GM18873 (cell line): ENCODE results near the gene MYRIP.
"Not testable (repeated sequence)": the region's sequence is repeated elsewhere in the genome, so short reads cannot be mapped to it uniquely, and the experiment has no call there.

Source experiments
- ATAC-seq: cut with Tn5 transposase; IDR thresholded peaks from one replicate; pipeline ENCODE4 v1.9.1; 2021; ENCODE audit warnings: mild to moderate bottlenecking, moderate library complexity, moderate number of reproducible peaks; ENCODE audit not compliant: unreplicated experiment, low FRiP score

MYRIP gene

GRCh38 chr3:39805650-39806049, 3.8 kb upstream of the MYRIP start:
- no peak for ATAC-seq

GRCh38 chr3:39806820-39807219, 2.6 kb upstream of the MYRIP start:
- no peak for ATAC-seq

DNA sequence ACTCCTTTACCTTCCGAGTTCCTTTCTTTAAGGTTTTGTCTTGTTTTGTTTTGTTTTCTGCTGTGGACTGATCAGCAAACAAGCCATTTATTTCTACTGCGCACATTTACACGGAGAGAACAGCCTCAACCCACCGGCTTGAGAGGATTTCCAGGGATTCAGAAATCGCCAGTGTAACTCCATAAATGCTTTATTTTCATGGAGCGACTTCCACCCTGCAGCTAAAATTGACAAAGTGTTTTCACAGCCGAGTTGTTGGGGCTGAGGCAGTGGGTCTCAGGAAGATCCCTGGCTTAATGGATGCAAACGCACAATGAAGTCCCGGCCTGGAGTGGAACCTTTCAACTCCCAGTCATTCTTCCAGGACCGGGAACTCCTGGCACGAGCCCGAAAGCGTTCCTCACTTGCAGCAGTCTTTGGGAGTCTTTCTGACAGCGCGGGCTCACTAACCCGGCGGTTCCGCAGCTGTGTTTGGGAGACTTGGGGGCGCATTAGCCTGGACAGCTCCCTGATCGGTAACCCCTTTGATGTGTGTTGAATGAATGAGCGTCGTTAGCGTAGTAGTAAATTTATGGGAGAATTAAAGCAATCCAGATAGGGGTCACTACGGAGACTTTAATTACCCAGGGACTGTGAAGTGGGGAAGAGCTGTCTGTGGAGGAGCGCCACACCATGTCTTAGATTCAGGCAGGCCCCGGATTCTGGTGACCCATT, 785 bp upstream of the MYRIP start:
- no peak for ATAC-seq

DNA sequence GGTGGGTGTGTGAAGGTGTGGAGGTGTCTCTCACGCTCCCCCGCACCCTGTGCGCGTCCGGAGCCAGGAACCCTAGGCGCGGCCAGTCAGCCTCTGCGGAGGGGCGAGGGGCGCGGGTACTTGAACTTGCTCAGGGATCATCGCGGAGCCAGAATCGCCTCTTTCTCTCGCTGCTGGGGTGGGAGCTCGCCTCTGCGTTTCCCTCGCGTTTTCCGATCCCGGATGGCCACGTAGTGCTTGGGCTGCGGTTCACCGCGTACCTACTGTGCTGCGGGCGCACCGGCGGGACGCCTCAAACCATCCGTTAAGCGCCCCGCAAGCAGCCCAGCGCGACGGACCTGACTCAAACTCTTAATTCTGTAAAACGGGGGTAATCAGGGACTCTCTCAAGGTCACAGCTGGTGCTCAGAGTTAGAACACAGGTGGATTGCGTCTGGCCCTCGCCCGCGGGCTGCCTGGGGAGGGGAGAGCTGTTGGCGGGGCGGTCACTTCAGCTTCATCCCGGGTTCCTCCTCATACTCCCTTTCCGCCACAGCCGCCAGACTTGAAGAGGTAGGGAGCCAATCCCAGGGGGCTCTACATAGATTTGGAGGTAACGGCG, 686 bp downstream of the MYRIP start:
- ATAC-seq = no peak

DNA sequence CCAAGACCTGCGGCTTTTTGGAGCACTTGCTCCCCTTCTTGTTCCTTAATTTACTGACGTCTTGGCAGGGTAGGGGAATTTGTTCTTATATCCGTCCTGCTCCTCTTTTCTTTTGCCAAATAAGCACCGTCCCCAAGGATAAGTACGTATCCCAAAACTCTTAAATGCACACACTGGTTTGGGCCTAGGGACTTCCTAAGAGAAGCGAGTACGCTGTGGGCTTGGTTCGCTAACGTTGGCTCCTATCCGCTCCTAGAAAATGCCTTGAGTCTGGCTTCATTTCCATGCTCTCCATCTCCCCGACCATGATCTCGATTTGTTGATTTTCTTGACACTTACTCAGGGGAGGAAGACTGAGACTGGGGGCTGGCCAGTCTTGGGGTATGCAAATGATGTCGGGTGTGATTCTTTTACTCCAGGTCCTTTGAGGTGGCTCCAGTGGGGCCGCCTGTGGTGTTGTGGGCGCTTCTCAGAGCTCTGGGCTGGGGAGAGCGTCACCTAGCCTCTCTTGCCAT, 1.3 kb downstream of the MYRIP start:
- no peak for ATAC-seq

GRCh38 chr3:39811561-39811960, 2.2 kb downstream of the MYRIP start:
- ATAC-seq = no peak

GRCh38 chr3:39812537-39812936, 3.1 kb downstream of the MYRIP start:
- no peak for ATAC-seq

DNA sequence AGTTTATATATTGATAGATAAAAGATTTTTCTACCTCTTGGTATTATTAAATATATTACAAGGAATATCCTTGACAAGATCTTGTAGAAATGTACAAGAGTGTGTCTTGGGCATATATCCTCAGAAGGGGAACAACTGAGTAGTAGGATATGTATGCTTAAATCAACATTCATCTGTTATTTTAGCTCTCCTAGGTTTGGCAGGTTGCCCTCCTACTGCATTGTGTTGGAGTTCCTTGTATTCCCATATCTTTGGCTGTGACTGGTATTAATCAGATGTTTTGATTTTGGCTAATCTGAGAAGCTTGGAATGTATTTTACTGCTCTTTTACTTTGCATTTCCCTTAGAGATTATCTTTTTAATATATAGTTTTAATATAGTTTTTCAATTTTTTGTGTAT, 4.6 kb downstream of the MYRIP start:
- ATAC-seq = no peak

- ATAC-seq = no peak
Observed at GRCh38 chr3:39819899-39820298, 10.5 kb downstream of the MYRIP start.

DNA sequence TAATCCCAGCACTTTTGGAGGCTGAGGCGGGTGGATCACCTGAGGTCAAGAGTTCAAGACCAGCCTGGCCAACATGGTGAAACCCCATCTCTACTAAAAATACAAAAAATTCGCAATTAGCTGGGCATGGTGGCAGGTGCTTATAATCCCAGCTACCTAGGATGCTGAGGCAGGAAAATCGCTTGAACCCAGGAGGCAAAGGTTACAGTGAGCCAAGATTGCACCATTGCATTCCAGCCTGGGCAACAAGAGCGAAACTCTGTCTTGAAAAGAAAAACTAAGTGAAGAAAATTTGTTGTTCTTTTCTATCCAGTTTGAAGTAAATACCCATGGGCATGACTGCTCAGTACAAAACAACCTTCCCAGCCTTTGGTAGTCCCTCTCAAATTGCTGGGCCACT, 24.4 kb downstream of the MYRIP start:
- not testable (repeated sequence) for ATAC-seq

DNA sequence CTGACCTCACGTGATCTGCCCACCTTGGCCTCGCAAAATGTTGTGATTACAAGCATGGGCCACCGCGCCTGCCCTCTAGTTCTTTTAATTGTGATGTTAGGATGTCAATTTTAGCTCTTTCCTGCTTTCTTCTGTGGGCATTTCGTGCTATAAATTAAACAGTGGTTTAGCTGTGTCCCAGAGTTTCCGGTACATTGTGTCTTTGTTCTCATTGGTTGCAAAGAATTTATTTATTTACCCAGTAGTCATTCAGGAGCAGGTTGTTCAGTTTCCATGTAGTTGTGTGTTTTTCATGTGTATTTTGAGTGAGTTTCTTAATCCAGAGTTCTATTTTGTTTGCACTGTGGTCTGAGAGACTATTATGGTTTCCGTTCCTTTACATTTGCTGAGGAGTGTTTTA, 30.1 kb downstream of the MYRIP start:
- ATAC-seq = no peak

GRCh38 chr3:39843440-39843839, 34.0 kb downstream of the MYRIP start:
- ATAC-seq = no peak

DNA sequence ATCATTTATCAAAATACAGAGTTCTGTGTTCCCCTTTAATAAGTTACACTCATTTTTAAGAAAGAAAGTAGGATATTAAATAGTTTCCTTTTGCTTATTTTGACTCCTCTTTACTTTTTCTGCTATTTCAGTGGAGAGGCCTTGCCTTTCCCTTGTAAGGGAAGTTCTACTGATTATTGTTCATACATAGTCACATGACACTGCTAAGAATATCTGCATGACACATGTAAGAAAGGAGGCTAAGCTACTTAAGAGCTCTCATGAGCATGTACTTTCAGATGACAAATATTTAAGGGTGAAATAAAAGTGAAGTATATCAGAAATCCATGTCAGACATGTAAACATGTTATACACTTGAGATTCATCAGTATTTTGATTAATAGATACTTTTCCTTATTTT, 39.0 kb downstream of the MYRIP start:
- ATAC-seq = no peak

GRCh38 chr3:39849992-39850715, 40.7 kb downstream of the MYRIP start:
- no peak for ATAC-seq

- no peak for ATAC-seq
Observed at GRCh38 chr3:39850716-39851032, 41.3 kb downstream of the MYRIP start.

DNA sequence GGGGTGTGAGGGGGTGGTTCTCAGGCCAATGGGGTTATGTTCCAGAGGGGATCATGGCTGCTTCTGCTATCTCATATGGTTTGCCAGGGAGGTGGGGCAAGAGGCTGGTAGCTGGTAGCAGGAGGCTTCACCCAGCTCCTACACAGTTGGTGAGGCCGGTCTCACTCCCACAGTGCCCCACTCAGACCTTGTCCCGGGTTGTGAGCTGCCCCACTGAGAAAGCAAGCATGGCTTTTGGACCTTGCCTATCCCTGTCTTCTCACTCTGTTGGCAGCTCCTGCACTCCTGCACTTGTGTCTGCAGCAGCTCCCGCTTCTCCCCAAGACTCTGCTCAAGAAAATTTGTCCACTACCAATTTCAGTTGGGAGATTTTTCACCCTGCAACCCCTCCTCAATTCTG, 46.1 kb downstream of the MYRIP start:
- ATAC-seq = no peak

DNA sequence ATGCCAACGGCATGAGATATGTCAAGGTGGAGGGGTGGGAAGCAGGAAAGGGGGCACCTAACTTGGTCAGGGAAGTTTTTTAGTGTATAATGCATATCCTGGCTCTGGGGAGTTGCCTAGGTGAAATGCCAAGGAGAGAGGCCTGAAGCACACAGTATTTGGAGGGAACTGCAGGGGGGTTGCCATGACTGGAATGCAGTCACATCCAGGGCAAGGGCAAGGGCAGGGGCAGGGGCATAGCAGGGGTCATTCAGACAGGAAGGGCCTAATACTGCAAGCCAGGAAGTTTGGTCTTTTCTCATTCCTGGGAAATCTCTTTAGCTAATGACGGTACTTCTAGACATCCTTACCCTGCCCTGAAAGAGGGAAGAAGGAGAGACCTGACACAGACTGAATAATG, 60.5 kb downstream of the MYRIP start:
- no peak for ATAC-seq

DNA sequence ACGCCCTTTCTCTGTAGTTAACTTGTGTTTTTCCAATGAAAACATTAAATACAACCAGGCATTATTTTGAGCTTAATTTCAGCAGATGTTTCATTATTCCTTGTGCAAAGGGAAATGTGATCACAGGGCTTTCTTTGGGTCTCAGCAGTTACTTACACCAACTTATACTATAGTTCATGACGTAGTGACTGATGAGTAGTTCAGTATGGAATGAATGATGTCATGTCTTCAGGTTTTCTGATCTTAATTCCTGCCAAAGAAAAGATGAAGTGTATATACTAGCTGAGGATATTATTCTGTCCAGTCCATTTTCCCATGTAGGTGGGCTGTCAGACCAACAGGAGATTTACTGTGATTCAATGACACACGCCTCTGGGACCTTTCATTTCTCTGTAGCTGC, 61.3 kb downstream of the MYRIP start:
- ATAC-seq = no peak

GRCh38 chr3:39879581-39879980, 70.2 kb downstream of the MYRIP start:
- ATAC-seq = no peak

GRCh38 chr3:39882111-39882510, 72.7 kb downstream of the MYRIP start:
- no peak for ATAC-seq

DNA sequence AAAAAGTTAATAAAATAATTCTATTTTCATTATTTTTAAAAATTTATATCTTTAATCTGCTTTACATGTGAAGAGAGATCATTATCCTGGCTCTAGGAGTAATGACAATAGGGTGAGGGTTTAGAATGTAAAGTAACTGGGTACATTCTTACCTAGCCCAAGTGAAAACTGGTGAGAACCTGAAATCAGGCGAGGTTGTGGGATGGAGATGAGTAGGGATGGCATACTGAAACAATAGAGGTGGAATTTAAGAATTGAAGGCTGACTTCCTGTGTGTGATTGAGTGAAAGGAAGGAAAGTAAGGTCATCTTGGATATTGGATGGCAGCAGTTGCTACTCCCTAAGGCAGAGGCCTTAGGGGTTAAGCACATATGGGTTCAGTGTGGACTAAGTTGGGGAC, 82.7 kb downstream of the MYRIP start:
- ATAC-seq = no peak

GRCh38 chr3:39896184-39896583, 86.8 kb downstream of the MYRIP start:
- no peak for ATAC-seq
